Sigmoid colon (tissue), 4 donors: ENCODE data around the gene SNTG2.

Experiments used
- CTCF ChIP-seq, 4 experiments: fragments of 450-650 bp in 3 of 4; fragments of 200-600 bp in 1 of 4; IDR thresholded peaks; one replicate each; pipeline ENCODE4 v1.5.1; 2016 to 2019; ENCODE audit warnings: antibody characterized with exemption in 4 of 4, mild to moderate bottlenecking in 3 of 4, moderate library complexity in 2 of 4
- POLR2A ChIP-seq, 2 donors: fragments of 450-650 bp; IDR thresholded peaks; one replicate each; pipeline ENCODE4 v1.6.1; 2016; ENCODE audit warnings: antibody characterized with exemption in 2 of 2, mild to moderate bottlenecking in 2 of 2, moderate library complexity in 2 of 2
- POLR2AphosphoS5 ChIP-seq, 4 donors: sonication (generic); formaldehyde crosslinking; IDR thresholded peaks; one replicate each; pipeline ENCODE4 v1.6.1; 2017; ENCODE audit warnings: antibody characterized with exemption in 4 of 4

GRCh38 chr2:1147873-1148612 lies 197.4 kb downstream of the SNTG2 start:
- TF ChIP-seq CTCF (IDR thresholded peaks at IDR 0.05) (no peak), POLR2A (IDR thresholded peaks at IDR 0.05) (no peak), POLR2AphosphoS5 (IDR thresholded peaks at IDR 0.05) (no peak)
